GM21447 (cell line): ENCODE data around the gene GFPT2.
"Not testable (repeated sequence)": the region's sequence is repeated elsewhere in the genome, so short reads cannot be mapped to it uniquely, and the experiment has no call there.

Experiments
- ATAC-seq: cut with Tn5 transposase; IDR thresholded peaks from one replicate; pipeline ENCODE4 v1.9.1; 2021; ENCODE audit not compliant: unreplicated experiment

GFPT2 gene

GRCh38 chr5:180311216-180311615, 41.9 kb downstream of the GFPT2 start:
- no peak for ATAC-seq

GRCh38 chr5:180306796-180307195, 46.3 kb downstream of the GFPT2 start:
- no peak for ATAC-seq

- ATAC-seq = no peak
Measured at GRCh38 chr5:180305481-180305880, 47.7 kb downstream of the GFPT2 start.

GRCh38 chr5:180304431-180305375, 48.4 kb downstream of the GFPT2 start:
- ATAC-seq = no peak

GRCh38 chr5:180304016-180304292, 49.2 kb downstream of the GFPT2 start:
- no peak for ATAC-seq

GRCh38 chr5:180303226-180304015, 49.7 kb downstream of the GFPT2 start:
- no peak for ATAC-seq

- no peak for ATAC-seq
Measured at GRCh38 chr5:180302256-180302655, 50.9 kb downstream of the GFPT2 start.

GRCh38 chr5:180301253-180301652, 51.9 kb downstream of the GFPT2 start:
- no peak for ATAC-seq

- ATAC-seq = no peak
Measured at GRCh38 chr5:180299526-180299925, 53.6 kb downstream of the GFPT2 start.

- not testable (repeated sequence) for ATAC-seq
Measured at GRCh38 chr5:180299014-180299413, 54.1 kb downstream of the GFPT2 start.

- ATAC-seq = no peak
Measured at GRCh38 chr5:180297587-180298282, 55.4 kb downstream of the GFPT2 start.

- no peak for ATAC-seq
Measured at GRCh38 chr5:180296771-180297170, 56.4 kb downstream of the GFPT2 start.

GRCh38 chr5:180294913-180295555, 58.1 kb downstream of the GFPT2 start:
- no peak for ATAC-seq

GRCh38 chr5:180294411-180294810, 58.7 kb downstream of the GFPT2 start:
- ATAC-seq = no peak

GRCh38 chr5:180291943-180292831, 60.9 kb downstream of the GFPT2 start, which contains the start of gene MAPK9:
TSS of gene MAPK9 (minus strand) at chr5:180292083. CDS start at chr5:180280561, 11,522 bp downstream.
- peak; percentile 71 for ATAC-seq

GRCh38 chr5:180291234-180291940, 61.7 kb downstream of the GFPT2 start:
- peak; percentile 30 for ATAC-seq

- no peak for ATAC-seq
Measured at GRCh38 chr5:180290568-180291233, 62.4 kb downstream of the GFPT2 start.

GRCh38 chr5:180289966-180290365, 63.2 kb downstream of the GFPT2 start:
- no peak for ATAC-seq

GRCh38 chr5:180289433-180289832, 63.7 kb downstream of the GFPT2 start:
- ATAC-seq = no peak
